ENCODE measurements around the gene BANK1. TPM values are rescaled to one million over a fixed set of nuclear protein-coding genes. Genes with fewer than 3 reads are reported as not detected.
A peak's percentile ranks its signal among the peaks of the same experiment; 100 is the strongest.

The BANK1 gene, protein sequence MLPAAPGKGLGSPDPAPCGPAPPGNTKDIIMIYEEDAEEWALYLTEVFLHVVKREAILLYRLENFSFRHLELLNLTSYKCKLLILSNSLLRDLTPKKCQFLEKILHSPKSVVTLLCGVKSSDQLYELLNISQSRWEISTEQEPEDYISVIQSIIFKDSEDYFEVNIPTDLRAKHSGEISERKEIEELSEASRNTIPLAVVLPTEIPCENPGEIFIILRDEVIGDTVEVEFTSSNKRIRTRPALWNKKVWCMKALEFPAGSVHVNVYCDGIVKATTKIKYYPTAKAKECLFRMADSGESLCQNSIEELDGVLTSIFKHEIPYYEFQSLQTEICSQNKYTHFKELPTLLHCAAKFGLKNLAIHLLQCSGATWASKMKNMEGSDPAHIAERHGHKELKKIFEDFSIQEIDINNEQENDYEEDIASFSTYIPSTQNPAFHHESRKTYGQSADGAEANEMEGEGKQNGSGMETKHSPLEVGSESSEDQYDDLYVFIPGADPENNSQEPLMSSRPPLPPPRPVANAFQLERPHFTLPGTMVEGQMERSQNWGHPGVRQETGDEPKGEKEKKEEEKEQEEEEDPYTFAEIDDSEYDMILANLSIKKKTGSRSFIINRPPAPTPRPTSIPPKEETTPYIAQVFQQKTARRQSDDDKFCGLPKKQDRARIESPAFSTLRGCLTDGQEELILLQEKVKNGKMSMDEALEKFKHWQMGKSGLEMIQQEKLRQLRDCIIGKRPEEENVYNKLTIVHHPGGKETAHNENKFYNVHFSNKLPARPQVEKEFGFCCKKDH
- total RNA-seq = 0.22 TPM
- long read RNA-seq = 0 reads

- DNase-seq (ENCODE audit: low spot score) = peak; percentile 81
- intact Hi-C loops (cut with DNase I) = no loop called here
Observed at GRCh38 chr4:101790521-101791181, at the start of gene BANK1. BANK1 (plus strand) TSS chr4:101790730; CDS start chr4:101790881, 151 bp downstream.

GRCh38 chr4:101753721-101754120 lies 36.8 kb upstream of the BANK1 start:
- intact Hi-C loops (cut with DNase I) = no loop called here
- no peak for DNase-seq (ENCODE audit: low spot score)

DNA sequence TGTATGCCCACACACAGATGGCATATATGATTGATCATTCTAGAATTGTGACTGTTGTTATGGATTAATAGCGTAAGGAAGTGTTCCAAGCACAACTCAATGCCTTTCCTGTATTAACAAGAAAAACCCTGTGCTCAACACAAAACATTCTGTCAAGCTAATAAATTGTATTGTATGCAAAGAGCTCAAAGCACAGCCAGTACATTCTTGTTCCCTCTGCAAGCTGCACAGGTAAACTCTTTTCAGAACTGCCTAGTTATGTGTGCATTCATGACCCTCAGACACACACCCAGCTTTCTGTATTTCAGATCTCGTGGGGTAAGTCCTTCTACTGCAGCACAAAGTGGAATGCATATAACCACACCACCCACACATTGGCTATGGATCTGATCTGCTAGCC lies 34.3 kb upstream of the BANK1 start:
- intact Hi-C loops (cut with DNase I) = no loop called here
- DNase-seq (ENCODE audit: low spot score) = no peak

DNA sequence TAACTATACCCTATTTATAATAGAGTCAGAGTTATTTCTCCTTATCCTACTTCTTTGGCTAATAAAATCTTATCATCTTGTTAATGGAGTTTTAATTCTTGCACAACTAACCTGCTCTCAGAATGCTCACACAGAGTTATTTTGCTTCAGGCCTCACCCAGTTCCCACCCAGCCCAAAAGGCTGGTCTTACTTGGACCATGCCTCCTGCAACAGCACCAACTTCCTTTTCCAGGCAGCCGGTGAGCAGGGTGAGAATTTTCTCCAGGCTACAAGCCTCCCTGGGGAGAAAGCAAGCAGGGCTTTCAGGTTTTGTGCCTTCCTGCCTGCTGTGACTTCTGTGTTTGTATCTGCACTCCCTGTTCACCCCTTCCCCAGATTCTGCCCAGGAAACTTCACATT lies 29.1 kb upstream of the BANK1 start:
- intact Hi-C loops (cut with DNase I) = no loop called here
- DNase-seq (ENCODE audit: low spot score) = no peak

DNA sequence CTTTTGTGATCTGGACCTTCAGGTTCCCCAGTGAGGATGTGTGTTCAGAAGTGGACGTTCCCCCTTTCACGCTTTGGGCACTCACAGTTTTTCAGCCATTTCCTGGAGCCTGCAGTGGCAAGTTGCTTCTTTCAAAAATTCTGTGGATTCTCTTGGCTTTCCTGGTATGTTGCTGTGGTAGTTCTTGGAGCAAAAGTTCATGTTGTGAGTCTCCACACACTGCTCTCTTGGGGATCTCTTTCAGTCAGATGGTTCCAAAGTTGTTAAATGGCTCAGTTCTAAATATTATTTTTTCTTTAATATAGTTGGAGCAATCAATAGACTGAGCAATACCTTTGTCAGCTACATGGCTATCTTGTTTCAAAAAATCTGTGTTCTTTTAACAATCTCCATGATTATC lies 28.5 kb upstream of the BANK1 start:
- intact Hi-C loops (cut with DNase I) = no loop called here
- DNase-seq (ENCODE audit: low spot score) = no peak

- intact Hi-C loops (cut with DNase I) = no loop called here
- DNase-seq (ENCODE audit: low spot score) = no peak
Observed at GRCh38 chr4:101762534-101762933, 28.0 kb upstream of the BANK1 start.

DNA sequence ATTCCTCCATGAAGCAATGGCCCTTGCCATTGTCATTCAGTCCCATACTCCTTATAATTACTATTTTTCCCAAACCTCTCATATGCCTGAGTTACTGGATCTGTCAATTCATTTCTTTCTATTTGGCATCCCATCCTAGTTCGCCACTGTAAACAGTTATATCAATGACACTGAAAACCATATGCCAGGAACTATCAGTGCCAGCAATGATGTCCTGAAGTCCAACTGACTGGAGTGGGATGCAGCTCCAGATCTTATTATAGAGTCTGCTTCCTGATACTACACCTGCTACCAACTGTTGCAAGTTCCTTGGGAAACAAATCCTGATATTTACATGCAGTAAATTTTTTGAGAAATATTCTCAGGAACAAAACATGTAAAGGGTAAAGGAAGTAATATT lies 27.0 kb upstream of the BANK1 start:
- intact Hi-C loops (cut with DNase I) = no loop called here
- DNase-seq (ENCODE audit: low spot score) = no peak

DNA sequence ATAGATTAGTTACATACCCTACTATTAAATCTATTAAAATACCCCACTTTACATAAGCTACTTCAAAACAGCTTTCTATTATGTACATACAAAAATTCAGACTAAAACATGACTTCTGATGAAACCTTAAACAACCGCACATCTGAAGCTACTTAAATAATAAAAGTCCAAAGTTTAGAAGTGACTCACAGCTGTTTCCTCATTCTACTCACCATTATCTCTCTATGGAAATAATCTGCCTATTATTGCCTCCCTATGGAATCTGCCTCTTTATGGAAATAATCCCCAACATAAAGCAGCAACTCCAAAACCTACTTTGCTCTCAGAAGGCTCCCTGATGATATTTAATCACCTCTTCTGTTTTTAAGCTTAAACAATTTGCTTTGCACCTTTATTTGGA lies 15.7 kb upstream of the BANK1 start:
- no peak for DNase-seq (ENCODE audit: low spot score)
- intact Hi-C loops (cut with DNase I) = no loop called here

DNA sequence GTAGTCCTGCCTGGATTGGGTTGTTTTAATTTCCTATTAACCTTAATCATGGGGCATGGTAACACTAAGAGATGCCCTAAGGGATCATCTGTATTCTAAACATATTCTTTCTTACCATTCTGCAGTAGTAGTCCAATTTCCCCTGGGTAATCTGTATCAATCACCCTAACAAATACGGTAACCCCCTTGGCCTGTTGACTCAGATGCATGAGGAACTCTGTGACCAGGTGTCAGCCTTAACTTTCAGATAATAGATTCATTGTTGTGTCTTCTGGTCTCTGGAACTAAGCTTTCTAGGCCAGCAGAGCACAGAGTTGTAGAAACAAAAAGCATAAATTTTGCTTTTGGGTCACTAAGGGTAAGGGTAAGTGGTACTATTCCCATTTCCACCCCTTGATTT lies 13.1 kb upstream of the BANK1 start:
- intact Hi-C loops (cut with DNase I) = no loop called here

DNA sequence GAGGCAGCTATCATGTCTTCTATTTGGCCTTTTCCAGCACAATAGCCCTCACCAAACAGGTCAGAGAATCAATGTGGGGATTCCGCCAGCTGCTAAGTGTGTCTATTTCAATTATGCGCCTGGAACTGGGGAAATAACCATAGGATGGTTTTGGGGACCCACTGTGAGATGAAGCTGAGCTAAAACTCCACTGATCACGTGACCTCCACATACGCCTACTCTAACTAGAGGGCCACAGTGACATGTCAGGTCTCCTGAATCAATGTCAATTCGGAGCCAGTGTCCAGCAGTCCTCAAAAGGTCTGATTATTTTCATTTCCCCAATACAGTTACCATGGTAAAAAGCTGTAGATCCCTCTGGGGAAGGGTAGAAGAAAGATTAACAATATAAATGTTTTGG lies 10.2 kb upstream of the BANK1 start:
- intact Hi-C loops (cut with DNase I) = no loop called here
- DNase-seq (ENCODE audit: low spot score) = no peak

More for the DNA sequence above, 13.1 kb upstream of the BANK1 start:
- no peak for DNase-seq (ENCODE audit: low spot score)

- intact Hi-C loops (cut with DNase I) = no loop called here
- no peak for DNase-seq (ENCODE audit: low spot score)
Observed at GRCh38 chr4:101782546-101782945, 8.0 kb upstream of the BANK1 start.

GRCh38 chr4:101784957-101785356 lies 5.6 kb upstream of the BANK1 start:
- intact Hi-C loops (cut with DNase I) = no loop called here

DNA sequence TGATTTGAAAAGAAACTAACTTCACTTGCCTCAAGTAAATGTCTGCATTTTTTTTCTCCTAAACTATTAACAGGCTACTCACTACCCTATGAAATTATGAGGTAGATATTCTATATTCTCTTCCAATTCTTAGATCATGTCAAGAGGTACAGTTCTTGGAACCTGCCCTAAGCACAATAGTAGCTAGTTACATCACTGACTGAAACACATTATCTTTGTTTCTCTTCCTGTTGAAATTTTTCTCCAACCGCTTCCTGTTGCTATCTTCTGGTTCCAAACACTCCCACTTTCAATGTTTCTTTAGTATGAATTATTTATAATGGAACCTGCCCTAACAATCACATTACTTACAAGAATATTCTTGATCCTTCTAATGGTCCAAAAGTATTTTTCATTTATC lies 5.0 kb upstream of the BANK1 start:
- intact Hi-C loops (cut with DNase I) = no loop called here
- no peak for DNase-seq (ENCODE audit: low spot score)

More at GRCh38 chr4:101784957-101785356, 5.6 kb upstream of the BANK1 start:
- no peak for DNase-seq (ENCODE audit: low spot score)

GRCh38 chr4:101787701-101788316 lies 2.7 kb upstream of the BANK1 start:
- intact Hi-C loops (cut with DNase I) = no loop called here

DNA sequence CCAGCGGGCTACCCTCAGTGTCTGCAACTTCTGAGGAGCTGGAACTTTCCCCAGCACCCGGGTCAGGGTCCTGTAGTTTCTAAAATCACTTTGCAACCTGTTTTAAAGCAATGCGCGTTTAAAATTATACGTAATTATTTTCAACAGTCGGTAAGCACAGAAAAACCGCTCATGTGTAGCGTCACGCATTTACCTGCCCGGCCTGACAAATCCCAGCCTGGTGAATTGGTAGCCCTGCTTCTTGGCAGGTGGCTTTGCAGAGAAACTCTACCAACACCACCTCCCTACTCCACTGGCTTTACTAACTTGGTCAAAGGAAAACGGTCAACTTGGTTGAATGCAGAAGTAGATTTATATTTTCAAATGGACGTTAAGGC lies 640 bp downstream of the BANK1 start:
- DNase-seq (ENCODE audit: low spot score) = no peak
- intact Hi-C loops (cut with DNase I) = no loop called here

More at GRCh38 chr4:101787701-101788316, 2.7 kb upstream of the BANK1 start:
- DNase-seq (ENCODE audit: low spot score) = no peak

DNA sequence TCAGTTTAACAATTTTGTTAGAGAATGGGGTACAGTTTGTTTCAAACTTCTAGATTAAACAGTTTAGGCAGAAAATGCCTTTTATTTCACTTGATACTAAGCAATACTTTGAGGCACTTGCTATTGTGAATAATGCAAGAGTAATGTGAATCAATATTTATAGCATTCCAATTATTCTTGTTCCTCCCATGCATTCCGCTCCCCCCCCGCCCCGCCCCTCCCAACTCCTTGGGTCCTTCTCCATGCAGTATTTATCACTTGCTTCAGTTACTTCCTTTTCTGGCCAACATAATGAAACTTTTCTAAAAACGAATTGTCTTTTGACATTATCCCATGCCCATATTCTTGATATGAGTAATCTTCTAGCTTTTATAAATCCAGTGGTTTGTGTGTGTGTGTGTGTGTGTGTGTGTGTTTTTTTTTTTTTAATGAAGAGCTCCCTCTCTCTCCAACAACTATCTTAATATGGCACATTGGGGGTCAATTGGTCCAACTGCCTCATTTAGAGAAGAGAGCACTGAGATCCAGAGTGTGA lies 1.6 kb downstream of the BANK1 start:
- intact Hi-C loops (cut with DNase I) = no loop called here
- no peak for DNase-seq (ENCODE audit: low spot score)

- DNase-seq (ENCODE audit: low spot score) = no peak
- intact Hi-C loops (cut with DNase I) = no loop called here
Observed at GRCh38 chr4:101793397-101793796, 2.9 kb downstream of the BANK1 start.

DNA sequence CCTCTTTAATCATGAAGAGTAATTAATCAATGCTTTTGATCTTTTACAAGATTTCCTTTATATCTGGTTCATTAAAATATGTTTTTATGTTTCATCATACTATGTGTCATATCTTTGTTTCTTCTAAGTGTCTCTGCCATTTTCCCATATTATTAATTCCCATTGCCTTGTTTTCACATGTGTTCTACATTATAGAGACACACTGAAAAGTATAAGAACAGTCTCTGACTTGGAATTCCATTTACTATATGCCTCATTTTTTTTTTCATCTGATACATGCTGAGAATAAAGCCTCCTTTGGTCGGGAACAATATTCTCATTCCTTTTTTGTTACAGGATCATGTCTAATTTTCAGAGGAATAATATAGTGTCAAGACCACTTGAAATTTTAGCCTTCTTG lies 4.3 kb downstream of the BANK1 start:
- intact Hi-C loops (cut with DNase I) = no loop called here

DNA sequence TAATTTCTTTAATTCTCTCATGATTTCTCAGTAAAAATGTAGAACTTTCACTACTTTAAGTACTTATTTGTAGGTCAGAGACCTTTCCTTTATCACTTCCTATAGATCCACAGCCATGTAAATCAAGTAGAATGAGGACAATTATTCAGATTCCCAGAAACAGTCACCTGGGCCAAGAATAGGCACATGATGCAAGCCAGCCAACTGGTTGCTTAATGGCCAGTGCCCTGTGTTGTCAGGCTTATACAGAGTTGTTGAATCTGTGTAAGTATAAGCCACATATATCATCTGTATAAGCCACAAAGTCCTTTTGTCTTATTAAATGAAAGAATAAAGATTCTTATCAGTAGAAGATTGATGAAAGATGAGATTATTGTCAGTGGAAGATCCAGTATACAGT lies 5.2 kb downstream of the BANK1 start:
- intact Hi-C loops (cut with DNase I) = no loop called here
- DNase-seq (ENCODE audit: low spot score) = no peak

More for the DNA sequence above, 4.3 kb downstream of the BANK1 start:
- no peak for DNase-seq (ENCODE audit: low spot score)

DNA sequence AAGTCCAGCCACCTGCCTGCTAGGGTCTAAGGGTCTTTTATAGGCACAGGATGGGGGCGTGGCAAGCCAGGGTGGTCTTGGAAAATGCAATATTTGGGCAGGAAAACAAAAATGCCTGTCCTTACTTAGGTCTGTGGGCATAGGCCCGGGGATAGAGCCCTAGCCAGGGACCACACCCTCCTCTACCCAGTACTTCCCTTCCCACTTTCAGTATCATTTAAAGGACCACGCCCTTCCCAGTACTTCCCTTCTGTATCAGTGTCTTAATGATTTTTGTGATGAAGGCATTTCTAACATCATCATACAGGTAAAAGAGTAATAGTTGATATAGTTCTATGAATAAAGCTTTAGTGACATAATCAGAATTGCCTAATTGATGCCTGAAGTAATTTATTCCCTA lies 11.4 kb downstream of the BANK1 start:
- DNase-seq (ENCODE audit: low spot score) = no peak
- intact Hi-C loops (cut with DNase I) = no loop called here

All from cardiac septum (tissue), 1 donor.